OCI-LY1 (cell line): ENCODE results near the gene OR51B5.

Source experiments
- H2AFZ ChIP-seq: fragments of 200-600 bp; sonication (generic), shearing (Covaris generic); 2 replicates; pipeline ENCODE4 v1.6.0; 2014; ENCODE audit warnings: antibody characterized with exemption, mild to moderate bottlenecking, low read length
- H3F3A ChIP-seq: fragments of 200-600 bp; sonication (generic), shearing (Covaris generic); 2 replicates; pipeline ENCODE4 v1.6.0; 2014; ENCODE audit warnings: mild to moderate bottlenecking, antibody characterized with exemption, low read length, moderate library complexity; ENCODE audit not compliant: insufficient read depth
- H3K27ac ChIP-seq: fragments of 200-600 bp; sonication (generic); 2 replicates; pipeline ENCODE4 v1.5.1; 2014; ENCODE audit warnings: low read length, mixed run types, mild to moderate bottlenecking, low read depth; ENCODE audit not compliant: poor library complexity, severe bottlenecking
- H3K27me3 ChIP-seq: fragments of 200-600 bp; sonication (generic); 2 replicates; pipeline ENCODE4 v1.6.0; 2014; ENCODE audit warnings: antibody characterized with exemption, mild to moderate bottlenecking, low read length, moderate library complexity; ENCODE audit not compliant: insufficient read depth
- H3K36me3 ChIP-seq: fragments of 200-600 bp; sonication (generic); 2 replicates; pipeline ENCODE4 v1.6.1; 2014; ENCODE audit warnings: mild to moderate bottlenecking, antibody characterized with exemption, low read length, moderate library complexity, mixed read lengths; ENCODE audit not compliant: insufficient read depth
- H3K4me1 ChIP-seq: fragments of 200-600 bp; sonication (generic); 2 replicates; pipeline ENCODE4 v1.5.1; 2014; ENCODE audit warnings: mild to moderate bottlenecking, low read length, moderate library complexity; ENCODE audit not compliant: insufficient read depth, severe bottlenecking
- H3K4me2 ChIP-seq: fragments of 200-600 bp; sonication (generic), shearing (Covaris generic); 2 replicates; pipeline ENCODE4 v1.6.1; 2014; ENCODE audit warnings: low read length
- H3K4me3 ChIP-seq: fragments of 200-600 bp; sonication (generic); 2 replicates; pipeline ENCODE4 v1.5.1; 2014; ENCODE audit warnings: low read length, low read depth, mild to moderate bottlenecking, mixed read lengths; ENCODE audit not compliant: poor library complexity, severe bottlenecking
- H3K79me2 ChIP-seq: fragments of 200-600 bp; shearing (Covaris generic); 2 replicates; pipeline ENCODE4 v1.6.1; 2016; ENCODE audit warnings: mixed run types, low read length, mixed read lengths; ENCODE audit not compliant: insufficient read depth
- H3K9ac ChIP-seq: fragments of 200-600 bp; sonication (generic), shearing (Covaris generic); 2 replicates; pipeline ENCODE4 v1.6.1; 2014; ENCODE audit warnings: mild to moderate bottlenecking, low read length, mixed read lengths
- H3K9me2 ChIP-seq: fragments of 200-600 bp; sonication (generic), shearing (Covaris generic); 2 replicates; pipeline ENCODE4 v1.6.1; 2014; ENCODE audit warnings: low read depth, mild to moderate bottlenecking, low read length, mixed read lengths
- H3K9me3 ChIP-seq: fragments of 200-600 bp; shearing (Covaris generic); 2 replicates; pipeline ENCODE4 v1.6.1; 2014; ENCODE audit warnings: low read length, mixed read lengths
- H4K20me1 ChIP-seq: fragments of 200-600 bp; sonication (generic), shearing (Covaris generic); 2 replicates; pipeline ENCODE4 v1.6.0; 2016; ENCODE audit warnings: mild to moderate bottlenecking, low read length; ENCODE audit not compliant: insufficient read depth
- EZH2 ChIP-seq: fragments of 200-600 bp; sonication (generic), shearing (Covaris generic); IDR thresholded peaks from 2 replicates; pipeline ENCODE4 v1.8.0; 2017; ENCODE audit warnings: borderline replicate concordance, mixed run types, mild to moderate bottlenecking, antibody characterized with exemption, low read length, moderate library complexity, mixed read lengths
- TF ChIP-seq, protein P1 (sequence below): fragments of 200-600 bp; sonication (generic), shearing (Covaris generic); IDR thresholded peaks from 2 replicates; pipeline ENCODE4 v1.5.1; 2017; ENCODE audit warnings: mild to moderate bottlenecking, antibody characterized with exemption, low read length, moderate library complexity, mixed read lengths

OR51B5 gene

DNA sequence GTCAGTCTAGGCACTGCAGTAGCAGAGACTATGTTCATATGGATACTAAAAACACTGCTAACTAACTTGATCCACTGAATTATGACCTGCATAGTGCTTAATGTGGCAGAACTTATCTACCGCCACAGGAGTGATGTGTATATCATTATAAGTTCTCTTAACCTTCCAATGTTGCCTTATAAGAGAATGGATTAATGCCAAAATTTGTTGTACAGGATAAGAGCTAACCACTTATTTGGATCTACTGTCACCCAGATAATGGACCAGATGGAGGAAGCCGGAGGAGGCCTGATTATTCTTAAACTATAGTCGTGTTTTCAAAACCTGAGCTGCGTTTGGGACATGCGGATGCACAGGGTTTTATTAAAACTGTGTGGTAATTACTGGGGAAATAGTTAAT is 39.7 kb downstream of the OR51B5 start:
- Histone ChIP-seq H3K4me2 (no peak overlapping the region), H3K9me2 (no peaks in the 10 kb centered on the region), H3K9me3 (no peaks in the 10 kb centered on the region), H3K27me3 (no peaks in the 10 kb centered on the region), H3K27ac (no peak overlapping the region), H3K4me1 (no peaks in the 10 kb centered on the region), H2AFZ (no peak overlapping the region), H3K36me3 (no peaks in the 10 kb centered on the region), H3K79me2 (no peaks in the 10 kb centered on the region), H3K4me3 (no peak overlapping the region), H3F3A (no peaks in the 10 kb centered on the region), H4K20me1 (no peaks in the 10 kb centered on the region), H3K9ac (no peak overlapping the region)
- no peak for TF ChIP-seq EZH2
- TF ChIP-seq, protein P1, sequence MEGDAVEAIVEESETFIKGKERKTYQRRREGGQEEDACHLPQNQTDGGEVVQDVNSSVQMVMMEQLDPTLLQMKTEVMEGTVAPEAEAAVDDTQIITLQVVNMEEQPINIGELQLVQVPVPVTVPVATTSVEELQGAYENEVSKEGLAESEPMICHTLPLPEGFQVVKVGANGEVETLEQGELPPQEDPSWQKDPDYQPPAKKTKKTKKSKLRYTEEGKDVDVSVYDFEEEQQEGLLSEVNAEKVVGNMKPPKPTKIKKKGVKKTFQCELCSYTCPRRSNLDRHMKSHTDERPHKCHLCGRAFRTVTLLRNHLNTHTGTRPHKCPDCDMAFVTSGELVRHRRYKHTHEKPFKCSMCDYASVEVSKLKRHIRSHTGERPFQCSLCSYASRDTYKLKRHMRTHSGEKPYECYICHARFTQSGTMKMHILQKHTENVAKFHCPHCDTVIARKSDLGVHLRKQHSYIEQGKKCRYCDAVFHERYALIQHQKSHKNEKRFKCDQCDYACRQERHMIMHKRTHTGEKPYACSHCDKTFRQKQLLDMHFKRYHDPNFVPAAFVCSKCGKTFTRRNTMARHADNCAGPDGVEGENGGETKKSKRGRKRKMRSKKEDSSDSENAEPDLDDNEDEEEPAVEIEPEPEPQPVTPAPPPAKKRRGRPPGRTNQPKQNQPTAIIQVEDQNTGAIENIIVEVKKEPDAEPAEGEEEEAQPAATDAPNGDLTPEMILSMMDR: no peak

DNA sequence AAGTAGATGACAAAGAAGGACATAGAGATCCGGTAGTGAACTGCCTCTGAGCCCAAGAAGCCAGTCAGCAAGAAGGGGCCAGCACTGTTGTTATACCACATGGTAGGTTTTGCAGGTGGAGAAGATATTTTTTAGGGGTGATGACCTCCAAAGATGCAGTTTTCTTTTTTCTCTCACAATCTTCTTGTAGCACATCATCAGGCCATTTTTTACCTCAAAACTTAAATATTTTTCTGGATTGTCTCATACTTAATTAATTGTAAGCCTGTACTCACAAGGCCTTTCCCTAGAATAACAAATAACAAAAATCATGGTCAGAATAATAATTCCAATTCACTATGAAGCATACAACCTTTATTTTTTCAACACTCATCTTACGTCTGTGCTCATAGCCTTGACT is 41.5 kb downstream of the OR51B5 start, which contains the start of gene OR51B4:
Gene OR51B4, minus strand, starts transcription at position 101 of the 400 bp plus-strand sequence. Its CDS starts 0 bp downstream, at position 101.
- Histone ChIP-seq H3K4me1 (no peaks in the 10 kb centered on the region), H2AFZ (no peak within 1 kb of the TSS), H3K36me3 (no peaks in the 10 kb centered on the region), H3K27ac (no peak within 1 kb of the TSS), H4K20me1 (no peaks in the 10 kb centered on the region), H3K4me3 (no peak within 1 kb of the TSS), H3K27me3 (no peaks in the 10 kb centered on the region), H3K9ac (no peak within 1 kb of the TSS), H3K79me2 (no peaks in the 10 kb centered on the region), H3K9me3 (no peaks in the 10 kb centered on the region), H3K4me2 (no peak within 1 kb of the TSS), H3F3A (no peaks in the 10 kb centered on the region), H3K9me2 (no peaks in the 10 kb centered on the region)
- TF ChIP-seq, protein P1: no peak
- TF ChIP-seq EZH2: no peak

- Histone ChIP-seq H3K9ac (no peak overlapping the region), H3K9me3 (no peaks in the 10 kb centered on the region), H3K36me3 (no peaks in the 10 kb centered on the region), H3K9me2 (no peaks in the 10 kb centered on the region), H3K79me2 (no peaks in the 10 kb centered on the region), H3K4me2 (no peak overlapping the region), H3K27me3 (no peaks in the 10 kb centered on the region), H4K20me1 (no peaks in the 10 kb centered on the region), H3F3A (no peaks in the 10 kb centered on the region), H3K4me3 (no peak overlapping the region), H3K4me1 (no peaks in the 10 kb centered on the region), H2AFZ (no peak overlapping the region), H3K27ac (no peak overlapping the region)
- TF ChIP-seq, protein P1: no peak
- no peak for TF ChIP-seq EZH2
Measured at GRCh38 chr11:5300251-5300650, 43.1 kb downstream of the OR51B5 start.
